ENCODE data around the gene SMARCA4. TPM values are rescaled to one million over a fixed set of nuclear protein-coding genes. Genes with fewer than 3 reads are reported as not detected.
"Not testable (repeated sequence)": the region's sequence is repeated elsewhere in the genome, so short reads cannot be mapped to it uniquely, and the experiment has no call there.

The SMARCA4 gene
- total RNA-seq, 2 experiments from 2014 or later = 69.6 to 74.5 TPM

- Mint-ChIP-seq H3K36me3 (ENCODE audit: low read depth) (peaks cover 85% of the 10 kb centered on the region), H3K9me3 (no peaks in the 10 kb centered on the region), H3K27me3 (no peaks in the 10 kb centered on the region), H3K4me3 (no peak overlapping the region), H3K27ac (no peak overlapping the region), H3K4me1 (ENCODE audit: low read depth) (no peaks in the 10 kb centered on the region)
- Histone ChIP-seq H3K27ac (ENCODE audit: low read depth in 1 of 2, low read length in 2 of 2) (no peak overlapping the region), H3K4me1 (ENCODE audit: insufficient read depth, low read length) (no peaks in the 10 kb centered on the region), H3K9me3 (ENCODE audit: control insufficient read depth in 1 of 2, insufficient read depth in 1 of 2, low read length in 2 of 2) (no peaks in the 10 kb centered on the region), H3K27me3 (ENCODE audit: control insufficient read depth in 1 of 2, insufficient read depth in 2 of 2, low read length in 2 of 2) (no peaks in the 10 kb centered on the region), H3K4me3 (ENCODE audit: low read length) (no peak overlapping the region), H3K36me3 (ENCODE audit: insufficient read depth, low read length) (peaks cover 62% of the 10 kb centered on the region)
- TF ChIP-seq, protein P1, sequence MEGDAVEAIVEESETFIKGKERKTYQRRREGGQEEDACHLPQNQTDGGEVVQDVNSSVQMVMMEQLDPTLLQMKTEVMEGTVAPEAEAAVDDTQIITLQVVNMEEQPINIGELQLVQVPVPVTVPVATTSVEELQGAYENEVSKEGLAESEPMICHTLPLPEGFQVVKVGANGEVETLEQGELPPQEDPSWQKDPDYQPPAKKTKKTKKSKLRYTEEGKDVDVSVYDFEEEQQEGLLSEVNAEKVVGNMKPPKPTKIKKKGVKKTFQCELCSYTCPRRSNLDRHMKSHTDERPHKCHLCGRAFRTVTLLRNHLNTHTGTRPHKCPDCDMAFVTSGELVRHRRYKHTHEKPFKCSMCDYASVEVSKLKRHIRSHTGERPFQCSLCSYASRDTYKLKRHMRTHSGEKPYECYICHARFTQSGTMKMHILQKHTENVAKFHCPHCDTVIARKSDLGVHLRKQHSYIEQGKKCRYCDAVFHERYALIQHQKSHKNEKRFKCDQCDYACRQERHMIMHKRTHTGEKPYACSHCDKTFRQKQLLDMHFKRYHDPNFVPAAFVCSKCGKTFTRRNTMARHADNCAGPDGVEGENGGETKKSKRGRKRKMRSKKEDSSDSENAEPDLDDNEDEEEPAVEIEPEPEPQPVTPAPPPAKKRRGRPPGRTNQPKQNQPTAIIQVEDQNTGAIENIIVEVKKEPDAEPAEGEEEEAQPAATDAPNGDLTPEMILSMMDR (IDR thresholded peaks at IDR 0.05) = no peak
- intact Hi-C loops (cut with DNase I, micrococcal nuclease) = loop anchor here in 1 of 2 experiments (10.0 kb wide), 1 partner anchor 57 kb away; no protein-coding TSS in a partner anchor
- POLR2A ChIA-PET = no interaction called here
- ATAC-seq (ENCODE audit: poor library complexity) (no peak), DNase-seq (no peak)
- CTCF ChIA-PET = no interaction called here
Observed at GRCh38 chr19:10991521-10992081, 30.8 kb downstream of the SMARCA4 start.

DNA sequence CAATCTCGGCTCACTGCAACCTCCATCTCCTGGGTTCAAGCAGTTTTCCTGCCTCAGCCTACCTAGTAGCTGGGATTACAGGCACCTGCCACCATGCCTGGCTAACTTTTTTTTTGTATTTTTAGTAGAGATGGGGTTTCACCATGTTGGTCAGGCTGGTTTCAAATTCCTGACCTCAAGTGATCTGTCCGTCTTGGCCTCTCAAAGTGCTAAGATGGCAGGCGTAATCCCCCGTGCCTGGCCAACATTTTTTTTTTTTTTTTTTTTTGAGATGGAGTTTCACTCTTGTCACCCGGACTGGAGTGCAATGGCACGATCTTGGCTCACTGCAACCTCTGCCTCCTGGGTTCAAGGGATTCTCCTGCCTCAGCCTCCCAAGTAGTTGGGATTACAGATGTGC is 31.3 kb downstream of the SMARCA4 start:
- H3K9me3 ChIP-seq (ENCODE audit: control insufficient read depth in 1 of 2, insufficient read depth in 1 of 2, low read length in 2 of 2); H3K4me1 ChIP-seq (ENCODE audit: insufficient read depth, low read length); ATAC-seq (ENCODE audit: poor library complexity); H3K4me3 Mint-ChIP-seq; H3K27me3 Mint-ChIP-seq; CTCF ChIA-PET; DNase-seq; H3K4me3 ChIP-seq (ENCODE audit: low read length); H3K27ac ChIP-seq (ENCODE audit: low read depth in 1 of 2, low read length in 2 of 2); POLR2A ChIA-PET; H3K9me3 Mint-ChIP-seq; H3K4me1 Mint-ChIP-seq (ENCODE audit: low read depth); H3K27ac Mint-ChIP-seq; H3K27me3 ChIP-seq (ENCODE audit: control insufficient read depth in 1 of 2, insufficient read depth in 2 of 2, low read length in 2 of 2): not testable (repeated sequence)
- peaks cover 86% of the 10 kb centered on the region for H3K36me3 Mint-ChIP-seq (ENCODE audit: low read depth)
- H3K36me3 ChIP-seq (ENCODE audit: insufficient read depth, low read length) = peaks cover 60% of the 10 kb centered on the region
- intact Hi-C loops (cut with DNase I, micrococcal nuclease) = loop anchor here in 1 of 2 experiments (10.0 kb wide), 1 partner anchor 57 kb away; no protein-coding TSS in a partner anchor

DNA sequence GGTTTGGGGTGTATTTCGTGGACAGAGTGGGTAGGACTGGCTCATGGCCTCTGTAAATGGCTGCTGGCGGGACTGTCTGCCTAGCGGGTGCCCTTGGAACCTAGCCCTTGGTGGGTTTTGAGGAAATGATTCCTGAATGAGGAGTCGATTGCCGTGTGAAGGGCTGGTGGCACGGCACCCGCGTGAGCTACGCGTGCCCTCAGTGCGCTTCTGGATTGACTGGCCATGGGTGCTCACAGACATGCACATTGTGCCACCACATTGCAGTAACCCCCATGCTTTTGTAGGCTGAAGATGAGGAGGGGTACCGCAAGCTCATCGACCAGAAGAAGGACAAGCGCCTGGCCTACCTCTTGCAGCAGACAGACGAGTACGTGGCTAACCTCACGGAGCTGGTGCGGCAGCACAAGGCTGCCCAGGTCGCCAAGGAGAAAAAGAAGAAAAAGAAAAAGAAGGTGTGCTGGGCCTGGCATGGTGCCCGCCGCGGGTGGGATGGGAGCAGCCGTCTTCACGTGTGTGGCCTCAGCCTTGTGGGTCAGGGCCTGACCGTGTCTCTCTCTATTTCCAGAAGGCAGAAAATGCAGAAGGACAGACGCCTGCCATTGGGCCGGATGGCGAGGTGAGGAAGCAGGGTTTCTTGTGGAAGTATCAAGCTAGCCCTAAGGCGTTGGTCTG is 35.2 kb downstream of the SMARCA4 start:
- TF ChIP-seq, protein P1 (IDR thresholded peaks at IDR 0.05) = no peak
- Histone ChIP-seq H3K36me3 (ENCODE audit: insufficient read depth, low read length) (peaks cover 67% of the 10 kb centered on the region), H3K9me3 (ENCODE audit: control insufficient read depth in 1 of 2, insufficient read depth in 1 of 2, low read length in 2 of 2) (no peaks in the 10 kb centered on the region), H3K4me1 (ENCODE audit: insufficient read depth, low read length) (no peaks in the 10 kb centered on the region), H3K27ac (ENCODE audit: low read depth in 1 of 2, low read length in 2 of 2) (no peak overlapping the region), H3K27me3 (ENCODE audit: control insufficient read depth in 1 of 2, insufficient read depth in 2 of 2, low read length in 2 of 2) (no peaks in the 10 kb centered on the region), H3K4me3 (ENCODE audit: low read length) (no peak overlapping the region)
- Mint-ChIP-seq H3K4me3 (no peak overlapping the region), H3K36me3 (ENCODE audit: low read depth) (peaks cover 81% of the 10 kb centered on the region), H3K4me1 (ENCODE audit: low read depth) (no peaks in the 10 kb centered on the region), H3K27me3 (no peaks in the 10 kb centered on the region), H3K27ac (no peak overlapping the region), H3K9me3 (no peaks in the 10 kb centered on the region)
- ChIA-PET POLR2A (no interaction called here), CTCF (no interaction called here)
- no peak for ATAC-seq (ENCODE audit: poor library complexity)
- no peak for DNase-seq
- intact Hi-C loops (cut with DNase I, micrococcal nuclease) = loop anchor here in 1 of 2 experiments (10.0 kb wide), 1 partner anchor 61 kb away; no protein-coding TSS in a partner anchor
